ENCODE data around the gene ZBTB11. TPM values are rescaled to one million over a fixed set of nuclear protein-coding genes. Genes with fewer than 3 reads are reported as not detected.
"Not testable (repeated sequence)": the region's sequence is repeated elsewhere in the genome, so short reads cannot be mapped to it uniquely, and the experiment has no call there.

Gene ZBTB11
- total RNA-seq, 6 experiments from 2014 or later, result 13.0 to 16.3 (median 15.5) TPM

- Mint-ChIP-seq H3K9me3 (no peaks in the 10 kb centered on the region; the same call in 1 of the 2 replicates), H3K4me3 (no peak overlapping the region), H3K36me3 (ENCODE audit: low read depth) (no peaks in the 10 kb centered on the region; the same call in 1 of the 2 replicates)
These were observed 61.4 kb downstream of the ZBTB11 start for GRCh38 chr3:101615525-101615924.

GRCh38 chr3:101613014-101613413, 63.9 kb downstream of the ZBTB11 start:
- not testable (repeated sequence) for H3K36me3 Mint-ChIP-seq (ENCODE audit: low read depth); DNase-seq; H3K27me3 Mint-ChIP-seq (ENCODE audit: insufficient read depth); H3K9me3 Mint-ChIP-seq; H3K4me3 Mint-ChIP-seq; H3K4me1 Mint-ChIP-seq (ENCODE audit: low read depth); H3K27ac Mint-ChIP-seq

More at GRCh38 chr3:101615525-101615924, 61.4 kb downstream of the ZBTB11 start:
- Mint-ChIP-seq H3K27me3 (ENCODE audit: insufficient read depth) (no peaks in the 10 kb centered on the region), H3K27ac (no peak overlapping the region), H3K4me1 (ENCODE audit: low read depth) (no peaks in the 10 kb centered on the region)
- DNase-seq, result no peak
- no peak for TF ChIP-seq CTCF (IDR thresholded peaks at IDR 0.05)

GRCh38 chr3:101611023-101611422, 65.9 kb downstream of the ZBTB11 start:
- TF ChIP-seq CTCF (IDR thresholded peaks at IDR 0.05), result no peak
- no peak overlapping the region for H3K4me3 Mint-ChIP-seq
- H3K36me3 Mint-ChIP-seq (ENCODE audit: low read depth), result no peaks in the 10 kb centered on the region
- DNase-seq, result no peak
- no peak overlapping the region for H3K27ac Mint-ChIP-seq
- H3K9me3 Mint-ChIP-seq, result no peaks in the 10 kb centered on the region
- no peaks in the 10 kb centered on the region for H3K4me1 Mint-ChIP-seq (ENCODE audit: low read depth)
- H3K27me3 Mint-ChIP-seq (ENCODE audit: insufficient read depth), result no peaks in the 10 kb centered on the region; the same call in 1 of the 2 replicates

GRCh38 chr3:101605398-101605797, 71.5 kb downstream of the ZBTB11 start:
- not testable (repeated sequence) for H3K4me1 Mint-ChIP-seq (ENCODE audit: low read depth); H3K36me3 Mint-ChIP-seq (ENCODE audit: low read depth); H3K4me3 Mint-ChIP-seq; DNase-seq; H3K27me3 Mint-ChIP-seq (ENCODE audit: insufficient read depth); H3K27ac Mint-ChIP-seq; H3K9me3 Mint-ChIP-seq

- H3K27me3 Mint-ChIP-seq (ENCODE audit: insufficient read depth), result no peaks in the 10 kb centered on the region
- no peak overlapping the region for H3K27ac Mint-ChIP-seq
- no peak for DNase-seq
- no peaks in the 10 kb centered on the region for H3K4me1 Mint-ChIP-seq (ENCODE audit: low read depth)
- no peak for TF ChIP-seq CTCF (IDR thresholded peaks at IDR 0.05)
- no peak overlapping the region for H3K4me3 Mint-ChIP-seq
- peaks cover 9% of the 10 kb centered on the region for H3K36me3 Mint-ChIP-seq (ENCODE audit: low read depth)
- no peaks in the 10 kb centered on the region for H3K9me3 Mint-ChIP-seq
These were observed 73.7 kb downstream of the ZBTB11 start for GRCh38 chr3:101603184-101603583.

- no peak overlapping the region for H3K27ac Mint-ChIP-seq
- H3K4me3 Mint-ChIP-seq, result no peak overlapping the region
- no peaks in the 10 kb centered on the region for H3K4me1 Mint-ChIP-seq (ENCODE audit: low read depth)
- H3K27me3 Mint-ChIP-seq (ENCODE audit: insufficient read depth), result no peaks in the 10 kb centered on the region
- H3K36me3 Mint-ChIP-seq (ENCODE audit: low read depth), result peaks cover 9% of the 10 kb centered on the region
- TF ChIP-seq CTCF (IDR thresholded peaks at IDR 0.05), result no peak
- H3K9me3 Mint-ChIP-seq, result no peaks in the 10 kb centered on the region
- DNase-seq, result no peak
These were observed 74.2 kb downstream of the ZBTB11 start for GRCh38 chr3:101602731-101603130.

Other genes with a start within 250 kb of the ZBTB11 start
- gene SENP7, start 163.9 kb downstream of the ZBTB11 start, total RNA-seq (2021; fragmentation: NEBNext Ultra II Directional; extraction: Animal tissue kit (Norgen Biotek cat#: 25700)), result 1 to 10 TPM; 4.1 to 6.7 (median 5.6) TPM
- 10 to 100 TPM; 19.9 to 26.9 (median 22.0) TPM for gene TRMT10C, start 115.3 kb downstream of the ZBTB11 start, total RNA-seq (2021; fragmentation: NEBNext Ultra II Directional; extraction: Animal tissue kit (Norgen Biotek cat#: 25700))
- gene PCNP, start 103.0 kb downstream of the ZBTB11 start, total RNA-seq (2021; fragmentation: NEBNext Ultra II Directional; extraction: Animal tissue kit (Norgen Biotek cat#: 25700)), result 100 to 1,000 TPM; 161 to 205 (median 180) TPM
- 1,000 to 10,000 TPM in 5 of 6 experiments, 100 to 1,000 TPM in 1; 995 to 1,172 (median 1,151) TPM for gene RPL24, start 9.6 kb upstream of the ZBTB11 start, total RNA-seq (2021; fragmentation: NEBNext Ultra II Directional; extraction: Animal tissue kit (Norgen Biotek cat#: 25700))
- gene CEP97, start 47.5 kb upstream of the ZBTB11 start, total RNA-seq (2021; fragmentation: NEBNext Ultra II Directional; extraction: Animal tissue kit (Norgen Biotek cat#: 25700)), result 10 to 100 TPM; 10.6 to 17.4 (median 14.0) TPM
- 10 to 100 TPM; 37.7 to 44.3 (median 41.0) TPM for gene NXPE3, start 102.1 kb upstream of the ZBTB11 start, total RNA-seq (2021; fragmentation: NEBNext Ultra II Directional; extraction: Animal tissue kit (Norgen Biotek cat#: 25700))
- gene NFKBIZ, start 172.4 kb upstream of the ZBTB11 start, total RNA-seq (2021; fragmentation: NEBNext Ultra II Directional; extraction: Animal tissue kit (Norgen Biotek cat#: 25700)), result 10 to 100 TPM; 51.1 to 64.2 (median 57.8) TPM